ES-I3 (cell line): ENCODE measurements around the gene SLC16A7.
"Not testable (repeated sequence)": the region's sequence is repeated elsewhere in the genome, so short reads cannot be mapped to it uniquely, and the experiment has no call there.

Experiments used
- H3K36me3 ChIP-seq: 2 replicates; pipeline ENCODE4 v1.6.1; 2013; ENCODE audit warnings: mild to moderate bottlenecking, low read length, control low read depth, moderate library complexity; ENCODE audit not compliant: insufficient read depth
- H3K4me1 ChIP-seq: 2 replicates; pipeline ENCODE4 v1.6.1; 2013; ENCODE audit warnings: mild to moderate bottlenecking, control low read depth, low read length; ENCODE audit not compliant: insufficient read depth
- H3K9ac ChIP-seq: 2 replicates; pipeline ENCODE4 v1.6.1; 2013; ENCODE audit warnings: low read depth, mild to moderate bottlenecking, low read length, moderate library complexity
- H3K9me3 ChIP-seq: 2 replicates; pipeline ENCODE4 v1.6.1; 2013; ENCODE audit warnings: mild to moderate bottlenecking, low read length, moderate library complexity; ENCODE audit not compliant: control insufficient read depth, insufficient read depth

Gene SLC16A7

DNA sequence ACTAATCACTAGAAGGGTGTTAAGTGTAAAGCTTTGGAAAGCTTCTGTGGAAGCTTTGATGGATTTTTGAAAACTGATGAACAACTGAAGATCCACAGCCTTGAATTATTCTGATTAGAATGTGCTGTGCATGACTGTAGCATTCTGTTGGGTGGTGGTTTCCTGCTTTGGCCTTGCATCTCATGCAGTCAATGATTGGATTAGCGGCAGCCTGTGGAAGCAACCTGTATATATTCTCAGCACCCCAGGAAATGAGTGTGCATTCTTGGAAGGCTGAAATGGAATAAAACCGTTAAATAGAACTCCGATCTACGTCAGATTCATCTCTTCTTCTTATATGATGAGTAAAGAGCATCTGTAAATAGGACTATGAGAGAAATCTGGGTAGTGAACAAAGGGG is 120.2 kb downstream of the SLC16A7 start:
- H3K36me3 ChIP-seq: no peaks in the 10 kb centered on the region
- H3K9ac ChIP-seq: no peak overlapping the region
- no peaks in the 10 kb centered on the region for H3K4me1 ChIP-seq
- no peaks in the 10 kb centered on the region for H3K9me3 ChIP-seq

- no peaks in the 10 kb centered on the region for H3K9me3 ChIP-seq
- no peak overlapping the region for H3K9ac ChIP-seq
- H3K4me1 ChIP-seq: no peaks in the 10 kb centered on the region
- no peaks in the 10 kb centered on the region for H3K36me3 ChIP-seq
These were observed 121.6 kb downstream of the SLC16A7 start for GRCh38 chr12:59717436-59717835.

GRCh38 chr12:59719701-59720100 is 123.9 kb downstream of the SLC16A7 start:
- Histone ChIP-seq H3K4me1 (no peaks in the 10 kb centered on the region), H3K36me3 (no peaks in the 10 kb centered on the region), H3K9me3 (no peaks in the 10 kb centered on the region), H3K9ac (no peak overlapping the region)

DNA sequence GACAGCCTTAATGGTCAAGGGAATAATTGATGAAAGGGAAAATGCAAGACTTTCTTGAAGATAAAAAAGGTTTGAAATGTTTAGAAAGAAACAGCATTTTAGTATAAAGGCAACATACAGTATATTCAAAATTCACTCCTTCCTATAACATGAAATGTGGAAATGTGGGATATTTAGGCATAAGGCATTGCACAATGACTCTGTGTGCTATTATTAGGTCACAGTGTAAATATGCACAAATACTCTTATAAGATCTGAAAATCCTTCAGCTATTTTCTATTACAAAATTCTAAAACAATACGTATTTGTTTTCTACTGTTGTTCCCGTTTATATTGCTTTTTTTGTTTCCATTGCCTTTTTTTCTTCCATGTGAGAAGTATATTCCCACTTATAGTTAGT is 127.7 kb downstream of the SLC16A7 start:
- no peaks in the 10 kb centered on the region for H3K36me3 ChIP-seq
- no peaks in the 10 kb centered on the region for H3K4me1 ChIP-seq

GRCh38 chr12:59724011-59724695 is 128.3 kb downstream of the SLC16A7 start:
- H3K36me3 ChIP-seq: no peaks in the 10 kb centered on the region
- H3K9ac ChIP-seq: no peak overlapping the region
- H3K4me1 ChIP-seq: no peaks in the 10 kb centered on the region

More for the DNA sequence above, 127.7 kb downstream of the SLC16A7 start:
- Histone ChIP-seq H3K9me3 (no peaks in the 10 kb centered on the region), H3K9ac (no peak overlapping the region)

DNA sequence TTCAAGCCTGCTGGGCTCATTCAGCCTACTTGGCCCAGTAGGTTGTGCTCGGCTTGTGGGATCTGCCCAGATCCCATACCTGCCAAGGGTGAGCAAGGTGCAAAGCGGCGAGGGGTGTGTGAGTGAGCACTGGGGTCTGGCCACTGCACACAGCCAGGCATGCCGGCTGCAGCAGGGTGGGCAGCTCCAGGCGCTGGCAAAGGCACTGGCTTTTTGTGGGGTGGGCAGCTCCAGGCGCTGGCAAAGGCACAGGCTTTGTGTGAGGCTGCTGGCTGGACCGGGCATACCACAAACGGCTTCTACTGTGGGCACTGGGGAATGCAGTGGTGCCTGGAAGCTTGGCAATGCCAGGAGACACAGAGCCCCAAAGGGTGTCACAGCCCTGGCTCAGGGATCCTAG is 137.4 kb downstream of the SLC16A7 start:
- no peak overlapping the region for H3K9ac ChIP-seq
- peaks cover 11% of the 10 kb centered on the region for H3K4me1 ChIP-seq
- no peaks in the 10 kb centered on the region for H3K9me3 ChIP-seq
- no peaks in the 10 kb centered on the region for H3K36me3 ChIP-seq

More at GRCh38 chr12:59724011-59724695, 128.3 kb downstream of the SLC16A7 start:
- H3K9me3 ChIP-seq: no peaks in the 10 kb centered on the region

- Histone ChIP-seq H3K4me1 (peaks cover 11% of the 10 kb centered on the region), H3K9ac (no peak overlapping the region), H3K36me3 (no peaks in the 10 kb centered on the region), H3K9me3 (no peaks in the 10 kb centered on the region)
These were observed 138.5 kb downstream of the SLC16A7 start for GRCh38 chr12:59734371-59734770.

- no peaks in the 10 kb centered on the region for H3K9me3 ChIP-seq
- peaks cover 11% of the 10 kb centered on the region for H3K4me1 ChIP-seq
- H3K36me3 ChIP-seq: no peaks in the 10 kb centered on the region
- H3K9ac ChIP-seq: no peak overlapping the region
These were observed 139.4 kb downstream of the SLC16A7 start for GRCh38 chr12:59735231-59735630.

DNA sequence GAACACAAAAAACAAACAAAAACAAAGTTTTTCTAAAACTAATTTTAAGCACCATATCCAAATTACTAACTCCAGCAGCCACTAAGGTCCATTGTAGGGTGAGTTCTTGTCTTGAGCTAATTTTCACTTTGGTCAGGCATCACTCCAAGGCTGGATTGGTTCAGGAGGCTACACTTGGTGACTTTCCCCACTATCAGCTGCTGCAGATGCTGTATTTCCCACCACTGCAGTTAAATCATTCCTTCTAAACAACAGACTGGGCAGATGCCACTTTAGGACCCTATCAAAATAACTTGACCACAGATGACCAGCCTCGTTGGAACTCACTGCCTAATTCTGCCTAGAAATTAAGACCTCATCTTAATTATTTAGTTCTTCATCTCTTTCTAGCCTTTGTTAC is 140.5 kb downstream of the SLC16A7 start:
- no peak overlapping the region for H3K9ac ChIP-seq
- no peaks in the 10 kb centered on the region for H3K36me3 ChIP-seq
- H3K9me3 ChIP-seq: no peaks in the 10 kb centered on the region
- peaks cover 11% of the 10 kb centered on the region for H3K4me1 ChIP-seq

GRCh38 chr12:59736786-59737185 is 141.0 kb downstream of the SLC16A7 start:
- Histone ChIP-seq H3K9me3 (no peaks in the 10 kb centered on the region), H3K4me1 (peaks cover 11% of the 10 kb centered on the region), H3K36me3 (no peaks in the 10 kb centered on the region), H3K9ac (no peak overlapping the region)

GRCh38 chr12:59737725-59738463 is 142.1 kb downstream of the SLC16A7 start:
- no peaks in the 10 kb centered on the region for H3K9me3 ChIP-seq
- H3K4me1 ChIP-seq: peaks cover 11% of the 10 kb centered on the region
- H3K9ac ChIP-seq: no peak overlapping the region
- no peaks in the 10 kb centered on the region for H3K36me3 ChIP-seq

- no peak overlapping the region for H3K9ac ChIP-seq
- H3K4me1 ChIP-seq: no peaks in the 10 kb centered on the region; the same call in 1 of the 2 replicates
- H3K9me3 ChIP-seq: no peaks in the 10 kb centered on the region
- no peaks in the 10 kb centered on the region for H3K36me3 ChIP-seq
These were observed 147.0 kb downstream of the SLC16A7 start for GRCh38 chr12:59742841-59743240.

DNA sequence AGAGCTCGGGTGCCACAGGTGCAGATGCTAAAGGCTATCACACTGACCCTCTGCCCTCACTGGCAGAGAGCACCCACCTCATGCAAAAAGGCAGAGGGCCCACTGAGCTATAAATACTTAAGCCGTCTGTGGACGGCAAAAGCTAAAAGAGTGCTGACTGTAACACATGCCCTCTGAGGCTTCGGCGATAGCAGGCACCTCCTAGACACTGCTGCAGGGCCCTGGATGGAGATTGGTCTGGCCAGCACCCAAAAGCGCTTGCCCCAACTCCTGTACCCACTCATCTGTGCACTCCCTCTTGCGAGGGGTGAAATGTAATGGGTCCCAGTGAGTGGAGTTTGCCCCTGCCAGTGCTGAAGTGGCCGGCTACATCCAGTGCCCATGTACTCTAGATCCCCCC is 148.7 kb downstream of the SLC16A7 start:
- Histone ChIP-seq H3K9me3 (no peaks in the 10 kb centered on the region), H3K9ac (no peak overlapping the region), H3K4me1 (no peaks in the 10 kb centered on the region; the same call in 1 of the 2 replicates), H3K36me3 (no peaks in the 10 kb centered on the region)

DNA sequence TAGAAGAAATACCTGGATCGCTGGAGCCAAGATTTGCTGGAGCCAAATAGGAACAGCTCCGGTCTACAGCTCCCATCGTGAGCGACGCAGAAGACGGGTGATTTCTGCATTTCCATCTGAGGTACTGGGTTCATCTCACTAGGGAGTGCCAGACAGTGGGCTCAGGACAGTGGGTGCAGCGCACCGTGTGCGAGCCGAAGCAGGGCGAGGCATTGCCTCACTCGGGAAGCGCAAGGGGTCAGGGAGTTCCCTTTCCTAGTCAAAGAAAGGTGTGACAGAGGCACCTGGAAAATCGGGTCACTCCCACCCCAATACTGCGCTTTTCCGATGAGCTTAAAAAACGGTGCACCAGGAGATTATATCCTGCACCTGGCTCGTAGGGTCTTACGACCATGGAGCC is 155.3 kb downstream of the SLC16A7 start:
- not testable (repeated sequence) for H3K9me3 ChIP-seq, H3K4me1 ChIP-seq, H3K36me3 ChIP-seq, H3K9ac ChIP-seq

DNA sequence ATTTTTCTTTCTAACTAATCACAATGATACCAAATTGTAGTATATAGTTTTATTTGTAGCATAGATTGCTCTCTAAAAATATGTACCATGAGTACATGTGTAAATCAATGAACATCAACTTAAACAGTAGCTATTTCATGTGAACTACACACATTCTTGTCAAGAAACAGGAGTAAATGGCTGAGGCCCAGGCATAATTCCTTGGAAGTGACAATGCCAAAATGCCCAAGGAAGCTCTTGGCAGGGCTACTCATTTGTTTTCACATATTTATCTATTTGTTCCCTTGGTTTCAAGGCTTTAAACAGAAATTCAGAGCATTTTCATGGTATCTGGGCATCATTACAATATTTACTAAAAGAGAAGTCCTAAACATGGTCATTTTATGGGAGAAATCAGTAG is 165.7 kb downstream of the SLC16A7 start:
- no peaks in the 10 kb centered on the region for H3K36me3 ChIP-seq
- H3K9me3 ChIP-seq: no peaks in the 10 kb centered on the region
- H3K4me1 ChIP-seq: no peaks in the 10 kb centered on the region
- no peak overlapping the region for H3K9ac ChIP-seq
